A375 (cell line): ENCODE measurements around the gene DZIP3. TPM values are rescaled to one million over a fixed set of nuclear protein-coding genes. Genes with fewer than 3 reads are reported as not detected.

Experiments
- small RNA-seq: library from RNA; depleted of rRNA; stranded (forward); fragments of <200 nt; gene quantifications from one replicate; pipeline ENCODE3, GENCODE V24; 2014
- total RNA-seq: library from RNA; depleted of rRNA; stranded (reverse); fragments of >200 nt; shearing (Covaris generic); gene quantifications from 2 replicates; pipeline ENCODE4 v1.2.3, GENCODE V29; 2014; rRNA removed

DZIP3 gene, protein sequence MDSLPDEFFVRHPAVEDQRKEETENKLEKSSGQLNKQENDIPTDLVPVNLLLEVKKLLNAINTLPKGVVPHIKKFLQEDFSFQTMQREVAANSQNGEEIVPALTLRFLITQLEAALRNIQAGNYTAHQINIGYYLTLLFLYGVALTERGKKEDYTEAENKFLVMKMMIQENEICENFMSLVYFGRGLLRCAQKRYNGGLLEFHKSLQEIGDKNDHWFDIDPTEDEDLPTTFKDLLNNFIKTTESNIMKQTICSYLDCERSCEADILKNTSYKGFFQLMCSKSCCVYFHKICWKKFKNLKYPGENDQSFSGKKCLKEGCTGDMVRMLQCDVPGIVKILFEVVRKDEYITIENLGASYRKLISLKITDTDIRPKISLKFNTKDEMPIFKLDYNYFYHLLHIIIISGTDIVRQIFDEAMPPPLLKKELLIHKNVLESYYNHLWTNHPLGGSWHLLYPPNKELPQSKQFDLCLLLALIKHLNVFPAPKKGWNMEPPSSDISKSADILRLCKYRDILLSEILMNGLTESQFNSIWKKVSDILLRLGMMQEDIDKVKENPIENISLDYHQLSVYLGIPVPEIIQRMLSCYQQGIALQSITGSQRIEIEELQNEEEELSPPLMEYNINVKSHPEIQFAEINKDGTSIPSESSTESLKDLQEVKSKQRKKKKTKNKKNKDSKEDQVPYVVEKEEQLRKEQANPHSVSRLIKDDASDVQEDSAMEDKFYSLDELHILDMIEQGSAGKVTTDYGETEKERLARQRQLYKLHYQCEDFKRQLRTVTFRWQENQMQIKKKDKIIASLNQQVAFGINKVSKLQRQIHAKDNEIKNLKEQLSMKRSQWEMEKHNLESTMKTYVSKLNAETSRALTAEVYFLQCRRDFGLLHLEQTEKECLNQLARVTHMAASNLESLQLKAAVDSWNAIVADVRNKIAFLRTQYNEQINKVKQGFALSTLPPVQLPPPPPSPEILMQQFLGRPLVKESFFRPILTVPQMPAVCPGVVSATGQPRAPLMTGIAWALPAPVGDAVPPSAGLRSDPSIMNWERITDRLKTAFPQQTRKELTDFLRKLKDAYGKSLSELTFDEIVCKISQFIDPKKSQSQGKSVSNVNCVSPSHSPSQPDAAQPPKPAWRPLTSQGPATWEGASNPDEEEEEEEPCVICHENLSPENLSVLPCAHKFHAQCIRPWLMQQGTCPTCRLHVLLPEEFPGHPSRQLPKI
- 7.2 and 9.0 TPM in 2 replicates for total RNA-seq

DNA sequence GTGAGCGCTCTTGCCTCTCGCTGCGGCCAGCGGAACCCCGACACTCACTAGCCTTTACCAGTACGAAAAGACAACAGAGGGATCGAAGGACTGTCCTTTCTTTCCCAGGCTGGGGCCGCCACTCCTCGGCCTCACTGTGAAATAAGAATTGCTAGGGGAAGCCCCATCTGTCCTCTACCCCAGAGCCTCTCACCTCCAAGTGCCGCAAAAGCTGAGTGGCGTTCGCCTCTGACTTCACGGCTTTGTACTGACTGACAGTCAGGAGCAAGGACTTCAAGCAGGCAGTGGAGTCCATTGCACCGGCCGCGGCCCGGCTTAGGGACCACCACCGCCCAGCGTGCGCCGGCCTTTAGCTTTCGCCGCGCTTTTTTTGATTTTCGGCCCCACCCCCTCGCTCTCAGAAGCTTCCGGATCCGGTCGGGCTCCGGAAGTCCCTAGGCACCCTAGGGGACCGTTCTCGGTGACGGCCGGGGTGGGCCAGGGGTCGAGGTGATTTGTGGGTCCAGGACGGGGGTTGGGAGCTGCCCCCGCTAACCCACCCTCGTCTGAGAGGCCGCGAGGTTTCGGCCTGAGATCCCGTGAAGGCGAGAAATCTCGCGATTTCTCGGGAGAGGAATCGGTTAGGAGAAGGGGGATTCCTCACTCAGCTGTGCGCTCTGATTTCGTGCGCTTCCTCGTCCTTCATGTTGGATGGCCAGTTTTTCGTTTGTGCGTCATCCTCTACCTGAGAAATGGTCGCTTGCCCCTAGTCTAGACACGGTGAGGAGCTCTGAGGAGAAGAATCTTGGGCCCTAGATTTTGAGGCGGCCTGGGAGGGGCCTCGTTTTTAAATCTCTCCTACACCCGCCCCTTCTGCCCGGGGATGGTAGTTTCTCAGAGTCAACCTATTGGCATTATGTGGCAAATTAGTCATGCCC is at the start of gene DZIP3, which contains the start of gene CIP2A:
DZIP3 (plus strand) TSS at position 642 of the 917 bp plus-strand sequence. CDS start 15,685 bp downstream, outside the sequence.
CIP2A (minus strand) TSS at position 358 of the 917 bp plus-strand sequence; CDS start at position 295, 63 bp downstream.

Small RNA genes within 50 kb of the gene (small RNA-seq; reads per million reads assigned to genes)
- gene AC092185.1 = not detected
- 0.17 reads per million for gene RF00156

Other genes with a start within 250 kb of the DZIP3 start
- gene MYH15, start 79.1 kb upstream of the DZIP3 start, total RNA-seq = 2.0 and 3.3 TPM in 2 replicates
- gene CIP2A, start 284 bp upstream of the DZIP3 start, total RNA-seq = 24.5 and 30.4 TPM in 2 replicates
- not detected in 2 replicates for gene RETNLB, start 167.7 kb downstream of the DZIP3 start, total RNA-seq
- not detected in 2 replicates for gene TRAT1, start 233.1 kb downstream of the DZIP3 start, total RNA-seq